SK-N-MC (cell line): ENCODE measurements around the gene TIMM17A.

Experiments used
- EZH2 ChIP-seq: fragments of 200-600 bp; sonication (generic); IDR thresholded peaks from one replicate; pipeline ENCODE4 v1.6.1; 2017; ENCODE audit warnings: antibody characterized with exemption
- FOXP2 ChIP-seq: optimal IDR thresholded peaks from 2 replicates; pipeline ENCODE3; 2011; ENCODE audit warnings: mild to moderate bottlenecking, moderate library complexity; ENCODE audit not compliant: insufficient read depth; ENCODE audit errors: extremely low read length, control extremely low read depth
- POLR2AphosphoS5 ChIP-seq: IDR thresholded peaks from 2 replicates; pipeline ENCODE4 v1.6.1; 2012; ENCODE audit warnings: mild to moderate bottlenecking, low read depth, low read length, borderline replicate concordance

DNA sequence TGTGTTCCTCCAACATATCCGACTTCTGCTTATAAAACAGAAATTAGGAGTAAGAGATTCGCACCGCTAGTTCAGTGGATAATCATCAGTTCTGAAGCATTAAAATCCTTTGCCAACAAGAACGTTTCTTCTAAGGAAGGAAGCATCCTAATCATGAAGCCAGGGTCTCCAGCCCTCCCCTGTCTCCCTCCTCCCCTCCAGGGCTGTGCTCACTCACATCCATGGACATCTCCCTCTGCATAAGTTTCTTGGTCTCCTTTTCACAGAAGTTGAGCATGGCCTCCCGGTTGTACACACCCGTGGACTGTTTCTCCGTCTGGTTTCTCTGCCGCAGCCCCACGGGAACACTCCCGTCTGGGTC, 9.5 kb upstream of the TIMM17A start:
- TF ChIP-seq EZH2: no peak
- TF ChIP-seq POLR2AphosphoS5: no peak
- no peak for TF ChIP-seq FOXP2
